Esophagus squamous epithelium (tissue), 5 donors: ENCODE results near the gene GCNT4. TPM values are rescaled to one million over a fixed set of nuclear protein-coding genes. Genes with fewer than 3 reads are reported as not detected.

Source experiments
- DNase-seq: peaks from one replicate; lab custom pipeline; 2025; lab: John Stamatoyannopoulos, UW
- H3K27ac ChIP-seq, 4 donors: fragments of 200-600 bp; sonication (generic); one replicate each; pipeline ENCODE4 v1.5.1; 2016 to 2019; ENCODE audit warnings: mild to moderate bottlenecking in 1 of 4
- H3K27me3 ChIP-seq, 4 donors: fragments of 200-600 bp; sonication (generic); 1 replicate in 3 of 4; 2 replicates in 1 of 4; pipeline versions ENCODE4 v1.5.1 to v1.6.0; 2017 to 2021; ENCODE audit warnings: antibody characterized with exemption in 1 of 4
- H3K36me3 ChIP-seq, 3 donors: fragments of 200-600 bp; sonication (generic); one replicate each; pipeline ENCODE4 v1.5.1; 2016 to 2019
- H3K4me1 ChIP-seq, 3 donors: fragments of 200-600 bp; sonication (generic); one replicate each; pipeline ENCODE4 v1.5.1; 2017 to 2019
- H3K4me3 ChIP-seq, 4 donors: fragments of 200-600 bp; sonication (generic); 1 replicate in 3 of 4; 2 replicates in 1 of 4; pipeline ENCODE4 v1.5.1; 2016 to 2019; ENCODE audit warnings: mild to moderate bottlenecking in 2 of 4, moderate library complexity in 1 of 4
- H3K9me3 ChIP-seq, 3 donors: fragments of 200-600 bp; sonication (generic); one replicate each; pipeline ENCODE4 v1.5.1; 2016 to 2019
- CTCF ChIP-seq, 6 experiments: fragments of 450-650 bp in 4 of 6; fragments of 200-600 bp in 2 of 6; sonication (generic) in 2 of 6; IDR thresholded peaks; one replicate each; pipeline ENCODE4 v1.5.1; 2016 to 2019; ENCODE audit warnings: antibody characterized with exemption in 6 of 6, mild to moderate bottlenecking in 4 of 6, moderate library complexity in 4 of 6
- POLR2A ChIP-seq, 4 donors: fragments of 450-650 bp; IDR thresholded peaks; one replicate each; pipeline ENCODE4 v1.6.1; 2017; ENCODE audit warnings: antibody characterized with exemption in 4 of 4, mild to moderate bottlenecking in 4 of 4, moderate library complexity in 3 of 4
- WGBS, 2 donors: methylation state at CpG; one replicate each; pipeline ENCODE4 v1.1.5; 2018; 5-methylcytosine and 5-hydroxymethylcytosine counted together
- intact Hi-C: fragments of 100-400 bp; cut with DNase I; formaldehyde crosslinking; loops from one replicate; pipeline ENCODE4 v1.15.0; 2022
- total RNA-seq, 4 donors: library from RNA; depleted of rRNA; stranded (reverse); fragments of >200 nt; gene quantifications; one replicate each; pipeline ENCODE4 v1.1.0, GENCODE V29; 2016
- donor health status: DM: yes; HTN: yes; CAD: no.

Gene GCNT4
- total RNA-seq, 4 donors from 2014 or later, result 1.4 to 2.3 (median 1.7) TPM

GRCh38 chr5:75055727-75056144, 3.4 kb upstream of the GCNT4 start:
- intact Hi-C loops, result no loop called here
- DNase-seq, result no peak
- H3K27me3 ChIP-seq, result peaks cover 0 to 10% (median 0%) of the 10 kb centered on the region in 4 donors
- no peaks in the 10 kb centered on the region for H3K36me3 ChIP-seq
- H3K4me1 ChIP-seq, result peaks cover under 1 to 32% (median 9%) of the 10 kb centered on the region in 3 donors
- 71 to 78% methylated on average over 1 of the region's 1 CpG for WGBS, 2 donors
- no peak overlapping the region for H3K4me3 ChIP-seq
- H3K9me3 ChIP-seq, result no peaks in the 10 kb centered on the region
- TF ChIP-seq POLR2A (IDR thresholded peaks at IDR 0.05) (no peak), CTCF (IDR thresholded peaks at IDR 0.05) (no peak)
- no peak overlapping the region for H3K27ac ChIP-seq

- H3K27ac ChIP-seq, result peak overlapping the region; percentile 84 to 95 (median 92)
- H3K9me3 ChIP-seq, result no peaks in the 10 kb centered on the region
- peaks cover 9 to 46% (median 10%) of the 10 kb centered on the region in 3 donors for H3K4me1 ChIP-seq
- TF ChIP-seq POLR2A (IDR thresholded peaks at IDR 0.05), result no peak
- no peak for TF ChIP-seq CTCF (IDR thresholded peaks at IDR 0.05)
- 26 to 47% methylated on average over 12 to 22 of the region's 28 CpGs for WGBS, 2 donors
- intact Hi-C loops, result no loop called here
- H3K36me3 ChIP-seq, result no peaks in the 10 kb centered on the region
- peaks cover 0 to 10% (median 0%) of the 10 kb centered on the region in 4 donors for H3K27me3 ChIP-seq
- DNase-seq, result no peak
- H3K4me3 ChIP-seq, result peak overlapping the region; percentile 73 to 95 (median 88)
These were observed 2.0 kb upstream of the GCNT4 start for GRCh38 chr5:75054134-75054930.

GRCh38 chr5:75053304-75054133, 1.2 kb upstream of the GCNT4 start:
- no peak for DNase-seq
- no peaks in the 10 kb centered on the region for H3K9me3 ChIP-seq
- 0 to 1% methylated on average over 13 to 29 of the region's 95 CpGs for WGBS, 2 donors
- H3K27ac ChIP-seq, result peak overlapping the region; percentile 84 to 95 (median 92)
- peaks cover 0 to 10% (median 0%) of the 10 kb centered on the region in 4 donors for H3K27me3 ChIP-seq
- peak overlapping the region; percentile 73 to 95 (median 88) for H3K4me3 ChIP-seq
- intact Hi-C loops, result no loop called here
- peaks cover 9 to 53% (median 10%) of the 10 kb centered on the region in 3 donors for H3K4me1 ChIP-seq
- no peaks in the 10 kb centered on the region for H3K36me3 ChIP-seq
- TF ChIP-seq POLR2A (IDR thresholded peaks at IDR 0.05) (peak in 3 of 4 donors; percentile 30 to 70 (median 44)), CTCF (IDR thresholded peaks at IDR 0.05) (peak in 1 of 6 experiments; percentile 1)

- Histone ChIP-seq H3K4me1 (peaks cover 9 to 57% (median 10%) of the 10 kb centered on the region in 3 donors), H3K4me3 (peak overlapping the region; percentile 73 to 95 (median 88)), H3K9me3 (no peaks in the 10 kb centered on the region), H3K36me3 (no peaks in the 10 kb centered on the region), H3K27me3 (peaks cover 0 to 10% (median 0%) of the 10 kb centered on the region in 4 donors), H3K27ac (peak overlapping the region; percentile 84 to 95 (median 92))
- intact Hi-C loops, result no loop called here
- no peak for DNase-seq
- no peak for TF ChIP-seq POLR2A (IDR thresholded peaks at IDR 0.05)
- peak in 1 of 6 experiments; percentile 3 for TF ChIP-seq CTCF (IDR thresholded peaks at IDR 0.05)
- no CpG with 5 or more reads among the region's 40 CpGs for WGBS, 2 donors
These were observed 621 bp upstream of the GCNT4 start for GRCh38 chr5:75053054-75053303.
